ENCODE data around the gene DDX24.

DNA sequence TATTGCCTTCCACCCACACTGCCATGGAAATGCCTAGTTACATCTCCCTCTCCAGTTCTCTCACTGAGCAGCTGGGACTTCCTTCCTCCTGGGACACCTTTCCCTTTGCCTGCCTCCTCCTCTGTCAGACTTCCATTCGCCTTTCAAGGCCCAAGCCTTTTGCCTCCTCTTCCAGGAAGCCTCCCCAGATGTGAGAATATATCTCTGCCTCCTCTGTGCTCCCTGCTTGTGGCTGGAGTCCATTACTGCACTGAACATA is 45.3 kb upstream of the DDX24 start:
- TF ChIP-seq CTCF (conservative IDR thresholded peaks at IDR 0.05 in 1 of 2, IDR thresholded peaks at IDR 0.05 in 1 of 2; ENCODE audit: extremely low read depth in 1 of 2, insufficient read depth in 1 of 2, low read depth in 1 of 2, low read length in 2 of 2) (no peak), EZH2 (IDR thresholded peaks at IDR 0.05; ENCODE audit: borderline replicate concordance, low read length) (no peak)
